Hematopoietic multipotent progenitor cell treated with erythropoietin and hydrocortisone succinate and interleukin-3 and kit ligand, for 4 days (in vitro differentiated cells): ENCODE measurements around the gene ZDHHC8.

Experiments used
- DNase-seq: peaks from one replicate; pipeline ENCODE4 v3.0.0-alpha.2; 2015

The ZDHHC8 gene, protein sequence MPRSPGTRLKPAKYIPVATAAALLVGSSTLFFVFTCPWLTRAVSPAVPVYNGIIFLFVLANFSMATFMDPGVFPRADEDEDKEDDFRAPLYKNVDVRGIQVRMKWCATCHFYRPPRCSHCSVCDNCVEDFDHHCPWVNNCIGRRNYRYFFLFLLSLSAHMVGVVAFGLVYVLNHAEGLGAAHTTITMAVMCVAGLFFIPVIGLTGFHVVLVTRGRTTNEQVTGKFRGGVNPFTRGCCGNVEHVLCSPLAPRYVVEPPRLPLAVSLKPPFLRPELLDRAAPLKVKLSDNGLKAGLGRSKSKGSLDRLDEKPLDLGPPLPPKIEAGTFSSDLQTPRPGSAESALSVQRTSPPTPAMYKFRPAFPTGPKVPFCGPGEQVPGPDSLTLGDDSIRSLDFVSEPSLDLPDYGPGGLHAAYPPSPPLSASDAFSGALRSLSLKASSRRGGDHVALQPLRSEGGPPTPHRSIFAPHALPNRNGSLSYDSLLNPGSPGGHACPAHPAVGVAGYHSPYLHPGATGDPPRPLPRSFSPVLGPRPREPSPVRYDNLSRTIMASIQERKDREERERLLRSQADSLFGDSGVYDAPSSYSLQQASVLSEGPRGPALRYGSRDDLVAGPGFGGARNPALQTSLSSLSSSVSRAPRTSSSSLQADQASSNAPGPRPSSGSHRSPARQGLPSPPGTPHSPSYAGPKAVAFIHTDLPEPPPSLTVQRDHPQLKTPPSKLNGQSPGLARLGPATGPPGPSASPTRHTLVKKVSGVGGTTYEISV

DNA sequence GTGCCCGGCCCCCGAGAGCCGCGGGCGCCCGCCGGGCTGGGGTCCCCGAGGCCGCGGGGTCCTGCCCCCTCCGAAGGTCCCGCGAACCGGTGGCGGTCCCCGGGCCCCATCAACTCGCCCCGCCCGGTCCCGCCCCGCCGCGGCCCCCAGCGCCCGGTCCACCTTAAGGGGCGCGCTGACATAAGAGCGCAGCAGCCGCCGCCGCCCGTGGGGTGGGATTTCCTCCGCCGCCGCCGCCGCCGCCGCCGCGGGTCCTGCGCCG, at the start of gene ZDHHC8:
Gene ZDHHC8, plus strand, starts transcription at position 208 of the 262 bp plus-strand sequence. CDS start 144 bp downstream, outside the sequence.
- peak; percentile 58 for DNase-seq

DNA sequence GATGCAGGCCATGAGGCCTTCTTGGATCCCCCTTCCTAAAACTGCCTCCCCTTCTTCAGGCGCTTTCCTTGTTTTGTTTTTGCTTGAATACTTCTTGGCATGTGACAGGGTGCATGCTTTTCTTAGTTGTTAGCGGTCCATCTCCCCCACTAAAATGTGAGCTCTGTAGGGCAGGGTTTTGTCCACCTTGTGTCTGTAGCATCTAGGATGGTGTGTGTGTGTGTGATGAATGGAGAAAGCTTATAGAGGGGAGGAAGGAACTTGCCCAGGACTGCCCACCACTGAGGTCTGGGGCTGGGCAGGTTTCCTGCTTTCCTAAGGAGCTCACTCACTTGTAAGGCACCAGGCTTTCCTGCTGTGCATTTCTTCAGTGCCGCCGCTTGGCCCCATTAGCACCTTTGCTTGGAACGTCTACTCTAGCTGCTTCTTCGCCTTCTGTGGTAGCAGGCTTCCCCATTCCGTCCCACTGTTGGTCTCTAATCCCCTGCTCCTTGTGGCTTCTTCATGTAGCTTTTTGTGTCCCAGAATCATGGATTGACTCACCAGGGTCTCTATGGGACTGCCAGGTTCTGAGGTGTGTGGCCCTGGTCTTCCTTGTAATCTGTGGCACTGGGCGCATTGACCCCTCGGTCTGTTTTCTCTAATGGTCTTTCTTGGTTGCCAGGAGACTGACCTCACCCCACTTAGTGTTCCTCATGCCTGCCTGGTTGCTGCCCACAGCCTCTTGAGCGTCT, 48.3 kb upstream of the ZDHHC8 start:
- DNase-seq, result no peak

DNA sequence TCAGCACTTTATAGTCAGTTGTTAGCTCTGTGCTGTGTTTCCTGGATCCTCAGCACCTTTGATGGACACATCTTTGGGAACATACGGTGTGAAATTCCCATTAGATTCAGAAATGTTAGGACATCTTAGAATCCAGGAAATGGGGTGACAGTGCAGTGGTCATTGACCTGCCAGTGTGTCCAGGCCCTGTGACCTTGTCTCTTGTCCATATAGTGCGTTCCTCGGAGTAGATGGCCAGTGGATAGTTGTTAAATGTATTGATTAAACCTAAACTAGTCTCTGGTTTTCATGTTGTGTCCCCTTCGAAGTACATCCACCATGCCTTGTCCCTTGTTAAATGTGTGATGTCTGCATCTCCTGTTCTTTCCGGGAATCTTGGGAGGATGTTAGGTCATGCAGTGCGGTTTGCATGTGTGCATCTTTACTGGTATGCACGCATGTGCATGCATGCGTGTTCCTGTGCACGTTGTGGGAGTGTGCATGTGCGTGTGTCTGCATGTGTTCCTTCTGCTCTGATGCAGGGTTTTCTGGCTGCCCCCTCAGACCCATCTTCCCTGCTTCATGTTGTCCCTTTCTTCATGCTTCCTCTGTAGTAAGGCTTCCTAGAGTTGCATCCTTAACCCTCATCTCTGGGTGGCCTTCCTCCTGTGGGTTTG, 47.6 kb upstream of the ZDHHC8 start:
- no peak for DNase-seq

DNA sequence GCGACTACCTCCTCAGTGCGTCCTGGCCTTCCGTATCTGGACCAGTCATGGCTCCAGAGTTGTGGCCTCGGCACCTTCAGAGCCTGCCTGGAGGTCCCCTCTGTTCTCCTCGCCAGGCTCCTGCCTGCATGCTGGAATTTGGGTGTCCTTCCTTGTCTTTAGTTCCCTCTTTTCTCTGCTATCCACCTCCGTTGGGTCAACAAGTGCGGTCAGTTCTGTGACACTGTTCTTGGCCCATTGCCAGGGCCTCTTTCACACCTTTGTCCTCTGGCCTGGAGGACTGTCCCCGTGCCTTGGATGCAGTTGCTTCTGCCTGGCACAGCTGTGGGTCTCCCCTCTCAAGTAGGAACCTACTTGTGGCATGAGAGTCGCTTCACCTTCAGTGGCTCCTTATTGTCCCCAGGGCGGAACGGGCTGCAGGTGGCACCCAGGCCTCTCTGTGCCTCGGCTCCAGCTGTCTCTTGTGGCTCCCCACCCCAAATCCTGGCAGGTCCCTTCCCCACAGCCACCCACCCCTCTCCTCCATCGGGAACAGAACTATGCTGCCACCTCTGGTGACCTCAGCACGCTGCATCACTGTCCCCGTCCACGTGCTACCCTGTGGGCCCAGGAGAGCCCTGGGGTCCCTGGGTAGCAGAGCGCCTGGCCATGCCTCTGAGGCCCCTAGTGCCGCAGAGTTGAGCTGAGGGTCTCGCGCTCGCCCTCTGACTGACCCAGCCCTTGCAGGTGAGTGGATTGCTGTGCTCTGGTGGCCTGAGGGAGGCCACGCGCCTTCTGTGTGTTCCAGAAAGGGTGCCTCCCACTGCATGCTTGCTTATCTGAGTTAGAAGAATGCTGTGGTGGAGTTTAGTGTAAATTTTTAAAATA, 46.8 kb upstream of the ZDHHC8 start:
- DNase-seq, result peak; percentile 60

DNA sequence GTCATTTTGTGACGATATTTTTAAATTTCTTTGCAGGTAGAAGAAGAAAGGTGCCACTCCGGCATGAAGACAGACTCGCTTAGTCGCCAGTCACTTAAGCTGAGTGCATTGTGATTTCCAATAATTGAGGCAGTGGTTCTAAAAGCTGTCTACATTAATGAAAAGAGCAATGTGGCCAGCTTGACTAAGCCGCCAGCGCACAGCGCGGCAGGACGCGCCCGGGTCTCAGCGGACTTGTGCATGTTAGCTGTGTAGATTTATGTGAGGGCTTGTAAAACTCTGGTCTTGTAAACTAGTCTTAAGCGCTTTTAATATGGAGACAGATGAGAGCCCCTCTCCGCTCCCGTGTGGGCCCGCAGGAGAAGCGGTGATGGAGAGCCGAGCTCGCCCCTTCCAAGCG, 46.0 kb upstream of the ZDHHC8 start:
- DNase-seq, result no peak

DNA sequence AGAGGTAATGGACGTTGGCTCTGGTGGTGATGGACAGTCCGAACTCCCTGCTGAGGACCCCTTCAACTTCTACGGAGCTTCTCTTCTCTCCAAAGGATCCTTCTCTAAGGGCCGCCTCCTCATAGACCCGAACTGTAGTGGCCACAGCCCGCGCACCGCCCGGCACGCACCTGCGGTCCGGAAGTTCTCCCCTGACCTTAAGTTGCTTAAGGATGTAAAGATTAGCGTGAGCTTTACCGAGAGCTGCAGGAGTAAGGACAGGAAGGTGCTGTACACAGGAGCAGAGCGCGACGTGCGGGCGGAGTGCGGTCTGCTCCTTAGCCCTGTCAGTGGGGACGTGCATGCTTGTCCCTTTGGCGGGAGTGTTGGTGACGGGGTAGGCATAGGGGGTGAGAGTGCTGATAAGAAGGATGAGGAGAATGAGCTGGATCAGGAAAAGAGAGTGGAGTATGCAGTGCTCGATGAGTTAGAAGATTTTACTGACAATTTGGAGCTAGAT, 45.5 kb upstream of the ZDHHC8 start:
- DNase-seq, result no peak

DNA sequence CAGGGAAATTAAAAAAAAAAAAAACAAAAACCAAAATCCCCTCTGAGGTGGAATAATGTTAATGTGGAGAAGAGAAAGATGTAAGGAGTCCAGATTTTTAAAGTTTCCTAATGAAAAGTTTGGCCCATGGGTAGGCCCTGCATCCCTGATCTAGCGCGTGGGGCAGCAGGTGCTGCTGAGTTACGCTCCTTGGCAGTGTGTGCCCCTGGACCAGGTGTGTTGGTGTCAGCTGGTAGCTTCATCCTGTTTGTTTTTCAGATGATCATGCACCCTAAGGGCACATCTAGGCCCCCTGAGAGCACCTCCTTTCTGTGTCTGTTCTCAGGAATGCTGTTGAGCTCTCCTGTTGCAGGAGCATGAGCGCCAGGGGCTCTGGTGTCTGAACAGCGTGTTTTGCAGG, 44.8 kb upstream of the ZDHHC8 start:
- no peak for DNase-seq

DNA sequence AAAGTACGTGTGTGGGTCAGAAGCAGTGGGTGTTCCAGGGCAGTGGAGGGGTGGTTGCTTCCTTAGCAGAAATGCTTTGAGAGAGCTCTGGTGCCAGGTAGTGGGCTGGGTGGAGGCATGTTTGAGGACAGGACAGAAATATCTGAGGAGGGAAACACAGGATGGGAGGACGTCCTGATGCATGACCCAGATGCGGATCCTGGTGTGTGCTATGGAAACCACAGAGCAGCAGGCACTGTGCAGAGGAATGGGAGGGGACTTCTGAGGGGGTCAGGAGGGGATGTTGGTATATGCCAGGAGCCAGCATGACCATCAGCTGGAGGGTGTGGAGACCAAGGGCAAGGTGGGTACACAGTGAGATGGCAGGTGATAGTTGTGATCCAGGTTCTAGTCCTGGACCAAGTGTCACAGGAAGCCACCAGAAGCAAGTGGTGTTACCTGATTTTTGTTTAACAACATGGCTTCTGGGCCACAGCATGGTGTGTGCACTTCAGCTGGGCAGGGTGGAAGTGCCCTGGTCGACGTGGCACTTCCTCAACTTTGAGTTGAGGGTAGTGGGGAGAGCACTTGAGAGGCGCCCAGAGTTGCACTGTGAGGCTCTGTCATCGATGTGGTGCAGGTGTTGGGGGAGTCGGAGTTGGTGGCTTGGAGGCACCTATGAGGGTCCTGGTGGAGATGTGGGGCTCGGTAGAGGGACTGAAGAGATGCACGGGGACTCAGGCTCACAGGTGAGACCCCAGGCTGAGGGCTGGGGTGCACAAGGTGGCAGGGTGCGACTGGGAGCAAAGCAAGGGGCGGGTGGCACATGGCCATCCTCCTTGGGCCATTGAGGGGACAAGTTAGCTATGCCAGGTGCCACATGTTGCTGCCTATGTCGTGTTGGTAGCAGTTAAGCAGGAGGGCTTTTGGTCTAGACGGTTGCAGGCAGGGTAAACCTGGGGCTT, 44.0 kb upstream of the ZDHHC8 start:
- no peak for DNase-seq

DNA sequence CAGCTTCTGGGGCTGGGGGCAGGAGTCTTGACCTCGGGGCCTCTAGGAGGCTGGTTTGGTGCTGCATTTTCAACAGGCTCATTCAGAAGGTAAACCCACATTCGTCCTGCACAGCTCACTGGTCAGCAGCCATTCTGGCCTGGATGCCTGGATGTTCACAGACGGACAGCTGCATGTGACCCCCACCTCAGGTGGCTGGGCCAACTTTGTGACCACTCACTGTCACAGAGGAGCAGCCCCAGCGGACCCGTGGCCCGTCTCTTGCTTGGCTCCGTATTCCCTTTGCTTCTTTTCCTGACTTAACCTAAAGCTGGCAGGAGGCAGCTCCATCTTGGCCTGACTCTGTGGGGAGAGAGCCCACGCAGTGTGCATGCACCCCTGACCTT, 43.3 kb upstream of the ZDHHC8 start:
- no peak for DNase-seq

DNA sequence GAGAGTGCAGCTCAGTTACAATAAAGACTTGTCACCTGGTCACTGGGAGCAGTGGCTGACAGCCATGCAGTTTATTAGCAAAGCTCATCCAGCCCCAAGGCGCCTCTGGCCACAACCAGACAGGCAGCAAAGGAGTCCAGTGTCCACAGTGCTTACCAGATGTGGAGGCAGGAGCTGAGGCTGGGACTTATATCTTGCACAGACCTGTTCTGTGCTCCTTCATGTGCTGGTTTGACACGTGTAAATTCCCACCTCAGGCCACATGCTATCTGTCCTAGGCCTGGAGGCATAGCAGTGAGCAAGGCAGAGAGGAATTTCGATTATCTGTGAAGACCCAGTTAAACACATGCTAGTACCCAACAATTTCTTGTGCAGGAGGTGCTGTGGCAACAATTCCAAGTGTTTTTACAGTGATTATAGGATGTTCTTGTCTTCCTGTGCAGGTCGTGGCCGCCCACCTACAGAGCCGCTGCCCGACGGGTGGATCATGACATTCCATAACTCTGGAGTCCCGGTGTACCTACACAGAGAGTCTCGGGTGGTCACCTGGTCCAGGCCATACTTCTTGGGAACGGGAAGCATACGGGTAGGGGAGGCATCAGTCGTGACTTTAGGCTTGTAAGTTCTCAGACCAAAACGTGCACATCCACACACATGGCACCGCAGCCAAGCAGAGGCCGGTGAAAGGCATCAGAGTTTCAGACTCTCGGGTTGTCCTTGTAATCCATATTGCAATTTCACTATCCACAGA, 42.2 kb upstream of the ZDHHC8 start:
- DNase-seq, result no peak

DNA sequence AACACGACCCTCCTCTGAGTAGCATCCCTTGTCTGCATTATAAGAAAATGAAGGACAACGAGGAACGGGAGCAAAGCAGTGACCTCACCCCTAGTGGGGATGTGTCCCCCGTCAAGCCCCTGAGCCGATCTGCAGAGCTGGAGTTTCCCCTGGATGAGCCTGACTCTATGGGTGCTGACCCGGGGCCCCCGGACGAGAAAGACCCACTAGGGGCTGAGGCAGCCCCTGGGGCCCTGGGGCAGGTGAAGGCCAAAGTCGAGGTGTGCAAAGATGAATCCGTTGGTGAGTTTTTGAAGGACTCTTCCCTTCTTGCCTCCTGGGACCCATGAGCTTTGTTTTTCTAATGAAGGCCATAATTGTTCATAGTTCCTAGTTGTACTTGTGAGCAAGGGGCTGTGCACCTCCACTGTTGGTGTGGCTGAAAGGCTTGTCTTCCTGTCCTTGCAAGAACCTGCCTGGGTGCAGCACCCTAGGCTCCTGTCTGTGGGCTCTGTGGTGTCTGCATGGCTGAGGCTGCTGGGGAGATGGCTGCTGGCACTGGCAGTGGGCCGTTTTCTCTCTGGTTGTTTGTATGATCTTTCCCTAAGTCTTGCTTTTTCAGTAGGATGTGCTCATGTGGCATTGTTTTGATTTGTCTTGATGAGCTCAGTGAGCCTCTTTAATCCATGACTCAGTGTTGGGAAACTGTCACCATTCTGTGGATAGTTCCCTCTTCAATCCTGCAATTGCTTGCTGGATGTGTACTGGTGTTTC, 41.5 kb upstream of the ZDHHC8 start:
- no peak for DNase-seq

DNA sequence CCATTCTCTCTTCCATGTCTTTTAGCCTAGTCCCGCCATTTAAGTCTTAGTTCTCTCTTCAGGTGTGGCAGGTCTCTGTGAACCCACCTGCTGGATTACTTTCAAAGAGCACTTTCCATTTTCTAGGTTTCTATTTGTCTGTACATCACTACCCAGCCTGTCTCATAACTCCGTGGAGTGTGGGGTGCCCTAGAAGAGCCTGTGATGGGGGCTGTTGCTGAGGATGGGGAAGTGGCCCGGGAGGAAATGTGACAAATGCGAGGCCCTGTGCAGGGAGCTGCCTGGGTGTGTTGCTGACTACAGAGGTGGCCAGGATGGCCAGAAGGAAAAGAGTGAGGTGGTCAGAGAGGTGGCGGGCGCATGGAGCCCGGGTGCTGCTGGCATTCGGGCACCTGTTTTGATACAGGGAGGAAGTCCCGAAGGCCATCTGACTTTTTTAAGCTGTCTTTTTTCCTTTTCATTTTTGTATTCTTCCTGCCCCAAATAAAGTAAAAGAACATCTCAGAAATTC, 40.8 kb upstream of the ZDHHC8 start:
- DNase-seq, result no peak

DNA sequence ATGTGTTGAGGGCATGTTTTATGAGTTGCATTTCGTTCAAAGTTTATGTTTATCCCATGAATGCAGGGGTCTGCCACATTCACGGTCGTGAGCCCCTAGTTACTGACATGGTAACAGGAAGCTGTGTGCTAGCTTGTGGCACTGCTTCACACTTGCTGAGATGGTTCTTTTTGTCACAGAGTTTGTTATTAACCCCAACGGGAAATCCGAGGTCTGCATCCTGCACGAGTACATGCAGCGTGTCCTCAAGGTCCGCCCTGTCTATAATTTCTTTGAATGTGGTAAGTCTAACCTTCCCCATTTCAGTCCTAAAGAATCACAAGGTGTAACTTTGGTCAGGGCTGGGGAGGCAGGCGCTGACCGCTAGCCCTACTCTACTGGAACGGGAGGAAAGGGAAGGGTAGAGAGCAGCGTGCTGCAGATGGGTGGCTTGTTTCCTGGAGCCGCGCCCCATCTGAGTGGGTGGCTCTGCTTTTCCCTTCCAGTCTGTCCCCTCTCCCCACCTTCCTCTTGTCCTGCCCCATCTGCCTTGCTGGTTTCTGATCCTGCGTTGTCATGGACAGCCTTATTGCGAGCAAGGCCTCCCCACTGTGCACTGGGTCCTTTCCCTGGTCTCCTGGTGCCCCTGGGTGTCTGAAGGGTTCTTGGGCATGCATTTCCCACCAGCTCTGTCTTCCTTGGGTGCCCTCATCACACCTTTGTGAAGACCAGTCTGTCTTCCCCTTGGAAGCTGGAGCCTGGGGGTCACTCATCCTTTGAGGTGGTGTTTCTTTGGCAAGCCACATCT, 39.7 kb upstream of the ZDHHC8 start:
- DNase-seq, result no peak

DNA sequence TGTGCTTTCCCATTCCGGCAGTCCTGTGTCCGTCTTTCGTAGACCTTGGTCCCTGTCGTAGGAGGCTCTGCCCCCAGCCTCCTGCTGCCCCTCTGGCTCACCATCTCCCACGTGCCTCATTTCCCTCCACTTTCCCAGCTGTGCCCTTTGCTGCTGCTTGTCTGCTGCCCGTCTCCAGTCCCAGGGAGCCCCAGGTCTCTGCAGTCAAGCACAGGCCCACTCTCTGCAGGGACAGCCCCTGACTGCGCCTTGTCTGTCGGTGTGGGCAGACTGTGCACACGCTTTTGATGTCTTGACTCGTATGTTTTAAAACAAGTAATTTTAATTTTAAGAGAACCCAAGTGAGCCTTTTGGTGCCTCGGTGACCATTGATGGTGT, 39.1 kb upstream of the ZDHHC8 start:
- no peak for DNase-seq

DNA sequence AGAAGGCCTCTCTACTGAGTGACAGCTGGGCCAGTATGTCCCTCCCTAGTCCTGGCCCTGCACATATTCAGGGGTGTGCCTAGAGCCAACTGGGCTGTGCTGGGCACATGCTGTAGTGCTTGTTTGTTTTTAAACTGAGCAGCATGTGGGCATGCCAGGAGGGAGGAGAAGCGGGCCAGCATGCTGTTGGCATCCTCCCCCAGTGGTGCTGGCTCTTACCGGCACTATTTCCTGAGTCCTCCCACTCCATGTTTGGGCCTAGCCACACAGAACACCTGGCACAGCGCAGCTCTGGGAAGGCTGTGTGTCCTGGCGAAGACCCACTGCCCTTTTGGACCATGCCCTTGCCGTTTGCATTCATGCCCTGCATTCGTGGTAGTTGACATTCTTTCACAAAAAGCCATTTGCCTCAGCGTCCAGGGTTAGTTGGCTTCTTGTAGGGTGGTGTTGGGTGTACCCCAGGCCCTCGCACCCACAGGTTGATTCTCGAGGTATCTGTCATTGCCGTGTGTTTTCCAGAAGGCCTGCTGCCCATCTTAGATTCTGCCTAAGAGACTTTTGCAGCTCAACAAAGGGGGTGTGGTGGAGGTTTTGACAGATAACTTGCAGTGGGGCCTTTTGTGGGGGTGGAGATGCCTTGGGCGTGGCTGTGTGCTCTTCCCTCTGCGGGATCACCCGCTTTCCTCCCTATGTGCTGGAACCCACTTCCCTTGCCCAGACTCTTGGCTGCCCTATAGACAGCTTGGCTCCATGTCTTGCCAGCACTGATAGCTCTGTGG, 38.0 kb upstream of the ZDHHC8 start:
- peak; percentile 40 for DNase-seq

DNA sequence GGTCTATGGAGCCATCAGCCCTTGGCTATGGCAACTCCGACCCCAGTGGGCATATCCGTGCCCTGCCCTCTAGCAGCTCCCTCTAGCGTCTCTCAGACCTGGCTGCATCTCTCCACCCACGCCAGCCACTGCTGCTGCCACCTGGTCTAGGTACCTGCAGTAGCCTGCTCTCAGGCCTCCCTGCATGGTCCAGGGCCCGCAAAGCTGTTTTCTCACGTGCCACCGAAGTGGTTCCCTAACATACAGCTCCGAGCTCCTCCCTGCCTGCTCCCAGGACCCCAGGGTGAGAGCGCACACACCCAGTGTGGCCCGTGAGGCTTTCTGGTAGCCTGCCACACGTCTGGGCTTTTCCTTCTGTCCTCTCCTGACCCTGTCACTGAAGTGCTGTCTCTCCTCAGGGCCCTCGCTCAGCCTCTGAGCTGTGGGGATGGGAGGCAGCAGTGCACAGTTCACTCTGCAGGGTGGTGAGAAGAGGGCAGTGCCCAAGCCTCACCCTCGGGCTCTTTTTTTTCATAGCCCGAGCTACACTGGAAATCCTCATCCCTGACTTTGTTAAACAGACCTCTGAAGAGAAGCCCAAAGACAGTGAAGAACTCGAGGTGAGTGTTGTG, 37.3 kb upstream of the ZDHHC8 start:
- DNase-seq, result no peak

DNA sequence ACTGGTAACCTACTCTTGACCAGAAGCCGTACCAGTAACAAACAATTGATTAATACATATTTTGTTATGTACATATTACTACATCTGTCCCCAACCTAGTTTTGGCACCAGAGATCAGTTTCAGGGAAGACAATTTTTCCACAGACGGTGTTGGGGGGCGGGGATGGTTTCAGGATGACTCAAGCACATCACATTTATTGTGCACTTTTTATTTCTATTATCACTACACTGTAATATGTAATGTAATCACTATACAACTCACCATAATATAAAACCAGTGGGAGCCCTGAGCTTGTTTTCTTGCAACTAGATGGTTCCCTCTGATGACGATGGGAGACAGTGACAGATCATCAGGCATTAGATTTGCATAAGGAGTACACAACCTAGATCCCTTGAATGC, 36.1 kb upstream of the ZDHHC8 start:
- DNase-seq, result no peak
